ENCODE results near the gene VPS8.
"Not testable (repeated sequence)": the region's sequence is repeated elsewhere in the genome, so short reads cannot be mapped to it uniquely, and the experiment has no call there.

The VPS8 gene

GRCh38 chr3:184864000-184864399 is 52.0 kb downstream of the VPS8 start:
- no peak for DNase-seq (ENCODE audit: low spot score)

GRCh38 chr3:184868477-184868876 is 56.5 kb downstream of the VPS8 start:
- no peak for DNase-seq (ENCODE audit: low spot score)

- DNase-seq (ENCODE audit: low spot score), result no peak
Measured at GRCh38 chr3:184872200-184872599, 60.2 kb downstream of the VPS8 start.

GRCh38 chr3:184873141-184873540 is 61.2 kb downstream of the VPS8 start:
- no peak for DNase-seq (ENCODE audit: low spot score)

- DNase-seq (ENCODE audit: low spot score), result peak; percentile 39
Measured at GRCh38 chr3:184874709-184875644, 63.0 kb downstream of the VPS8 start.

GRCh38 chr3:184880276-184881019 is 68.5 kb downstream of the VPS8 start:
- no peak for DNase-seq (ENCODE audit: low spot score)

- no peak for DNase-seq (ENCODE audit: low spot score)
Measured at GRCh38 chr3:184884359-184885017, 72.5 kb downstream of the VPS8 start.

GRCh38 chr3:184885112-184885511 is 73.1 kb downstream of the VPS8 start:
- no peak for DNase-seq (ENCODE audit: low spot score)

- no peak for DNase-seq (ENCODE audit: low spot score)
Measured at GRCh38 chr3:184887574-184887973, 75.6 kb downstream of the VPS8 start.

GRCh38 chr3:184889312-184889904 is 77.4 kb downstream of the VPS8 start:
- no peak for DNase-seq (ENCODE audit: low spot score)

GRCh38 chr3:184894051-184894450 is 82.1 kb downstream of the VPS8 start:
- no peak for DNase-seq (ENCODE audit: low spot score)

GRCh38 chr3:184895350-184895749 is 83.4 kb downstream of the VPS8 start:
- DNase-seq (ENCODE audit: low spot score), result no peak

- DNase-seq (ENCODE audit: low spot score), result no peak
Measured at GRCh38 chr3:184896336-184896735, 84.4 kb downstream of the VPS8 start.

GRCh38 chr3:184899953-184900595 is 88.1 kb downstream of the VPS8 start:
- DNase-seq (ENCODE audit: low spot score), result no peak

- not testable (repeated sequence) for DNase-seq (ENCODE audit: low spot score)
Measured at GRCh38 chr3:184907031-184907430, 95.1 kb downstream of the VPS8 start.

GRCh38 chr3:184907681-184908649 is 96.0 kb downstream of the VPS8 start:
- DNase-seq (ENCODE audit: low spot score), result no peak

- no peak for DNase-seq (ENCODE audit: low spot score)
Measured at GRCh38 chr3:184908859-184909258, 96.9 kb downstream of the VPS8 start.

GRCh38 chr3:184910664-184911063 is 98.7 kb downstream of the VPS8 start:
- DNase-seq (ENCODE audit: low spot score), result no peak

- DNase-seq (ENCODE audit: low spot score), result no peak
Measured at GRCh38 chr3:184911570-184911969, 99.6 kb downstream of the VPS8 start.

- DNase-seq (ENCODE audit: low spot score), result no peak
Measured at GRCh38 chr3:184912163-184912562, 100.2 kb downstream of the VPS8 start.
